ENCODE data around the gene ZNF394. TPM values are rescaled to one million over a fixed set of nuclear protein-coding genes. Genes with fewer than 3 reads are reported as not detected.
"Not testable (repeated sequence)": the region's sequence is repeated elsewhere in the genome, so short reads cannot be mapped to it uniquely, and the experiment has no call there.

Gene ZNF394
- polyA plus RNA-seq, 1 donor: 22.9 TPM

GRCh38 chr7:99531354-99531765, 31.3 kb upstream of the ZNF394 start:
- H3K36me3 ChIP-seq (ENCODE audit: control insufficient read depth, insufficient read depth, low read length): peaks cover 37% of the 10 kb centered on the region
- no peak overlapping the region for H3K4me3 ChIP-seq (ENCODE audit: low read length)
- no peak for DNase-seq
- H3K27ac ChIP-seq (ENCODE audit: low read length): no peak overlapping the region
- peaks cover 38% of the 10 kb centered on the region for H3K9me3 ChIP-seq (ENCODE audit: control insufficient read depth, low read depth, low read length)
- no CpG with 5 or more reads among the region's 12 CpGs for WGBS (ENCODE audit: insufficient coverage, low lambda C conversion rate)
- no peaks in the 10 kb centered on the region for H3K27me3 ChIP-seq (ENCODE audit: control insufficient read depth, insufficient read depth, low read length)
- H3K4me1 ChIP-seq (ENCODE audit: control insufficient read depth, insufficient read depth, low read length): no peaks in the 10 kb centered on the region

GRCh38 chr7:99525713-99526440, 25.8 kb upstream of the ZNF394 start:
- Histone ChIP-seq H3K27me3 (ENCODE audit: control insufficient read depth, insufficient read depth, low read length) (no peaks in the 10 kb centered on the region), H3K4me1 (ENCODE audit: control insufficient read depth, insufficient read depth, low read length) (no peaks in the 10 kb centered on the region), H3K4me3 (ENCODE audit: low read length) (no peak overlapping the region), H3K36me3 (ENCODE audit: control insufficient read depth, insufficient read depth, low read length) (peaks cover 38% of the 10 kb centered on the region), H3K27ac (ENCODE audit: low read length) (no peak overlapping the region), H3K9me3 (ENCODE audit: control insufficient read depth, low read depth, low read length) (peaks cover 16% of the 10 kb centered on the region)
- DNase-seq: peak in 1 of 2 donors; percentile 8
- 100% methylated on average over 1 of the region's 21 CpGs for WGBS (ENCODE audit: insufficient coverage, low lambda C conversion rate)

- no peak for DNase-seq
- no peaks in the 10 kb centered on the region for H3K9me3 ChIP-seq (ENCODE audit: control insufficient read depth, low read depth, low read length)
- 100% methylated on average over 1 of the region's 3 CpGs for WGBS (ENCODE audit: insufficient coverage, low lambda C conversion rate)
- H3K27me3 ChIP-seq (ENCODE audit: control insufficient read depth, insufficient read depth, low read length): no peaks in the 10 kb centered on the region
- no peak overlapping the region for H3K27ac ChIP-seq (ENCODE audit: low read length)
- H3K4me3 ChIP-seq (ENCODE audit: low read length): no peak overlapping the region
- H3K4me1 ChIP-seq (ENCODE audit: control insufficient read depth, insufficient read depth, low read length): no peaks in the 10 kb centered on the region
- peaks cover 38% of the 10 kb centered on the region for H3K36me3 ChIP-seq (ENCODE audit: control insufficient read depth, insufficient read depth, low read length)
These were observed 21.3 kb upstream of the ZNF394 start for GRCh38 chr7:99521399-99521798.

GRCh38 chr7:99514050-99514449, 14.0 kb upstream of the ZNF394 start:
- WGBS (ENCODE audit: insufficient coverage, low lambda C conversion rate): 100% methylated on average over 1 of the region's 1 CpG
- H3K27ac ChIP-seq (ENCODE audit: low read length): no peak overlapping the region
- peaks cover 25% of the 10 kb centered on the region for H3K36me3 ChIP-seq (ENCODE audit: control insufficient read depth, insufficient read depth, low read length)
- no peak overlapping the region for H3K4me3 ChIP-seq (ENCODE audit: low read length)
- DNase-seq: no peak
- H3K27me3 ChIP-seq (ENCODE audit: control insufficient read depth, insufficient read depth, low read length): no peaks in the 10 kb centered on the region
- no peaks in the 10 kb centered on the region for H3K4me1 ChIP-seq (ENCODE audit: control insufficient read depth, insufficient read depth, low read length)
- H3K9me3 ChIP-seq (ENCODE audit: control insufficient read depth, low read depth, low read length): no peaks in the 10 kb centered on the region

- H3K36me3 ChIP-seq (ENCODE audit: control insufficient read depth, insufficient read depth, low read length): no peaks in the 10 kb centered on the region
- no CpG with 5 or more reads among the region's 11 CpGs for WGBS (ENCODE audit: insufficient coverage, low lambda C conversion rate)
- peak overlapping the region; percentile 84 for H3K27ac ChIP-seq (ENCODE audit: low read length)
- no peaks in the 10 kb centered on the region for H3K9me3 ChIP-seq (ENCODE audit: control insufficient read depth, low read depth, low read length)
- H3K4me1 ChIP-seq (ENCODE audit: control insufficient read depth, insufficient read depth, low read length): peaks cover 13% of the 10 kb centered on the region
- no peak for DNase-seq
- H3K27me3 ChIP-seq (ENCODE audit: control insufficient read depth, insufficient read depth, low read length): no peaks in the 10 kb centered on the region
- H3K4me3 ChIP-seq (ENCODE audit: low read length): peak overlapping the region; percentile 82
These were observed 5.2 kb upstream of the ZNF394 start for GRCh38 chr7:99505324-99505662.

- H3K4me1 ChIP-seq (ENCODE audit: control insufficient read depth, insufficient read depth, low read length): peaks cover 13% of the 10 kb centered on the region
- H3K9me3 ChIP-seq (ENCODE audit: control insufficient read depth, low read depth, low read length): no peaks in the 10 kb centered on the region
- no CpG with 5 or more reads among the region's 53 CpGs for WGBS (ENCODE audit: insufficient coverage, low lambda C conversion rate)
- no peaks in the 10 kb centered on the region for H3K27me3 ChIP-seq (ENCODE audit: control insufficient read depth, insufficient read depth, low read length)
- peak within 1 kb of the TSS; percentile 84 for H3K27ac ChIP-seq (ENCODE audit: low read length)
- H3K36me3 ChIP-seq (ENCODE audit: control insufficient read depth, insufficient read depth, low read length): no peaks in the 10 kb centered on the region
- DNase-seq: peak; percentile 96 to 99
- peak within 1 kb of the TSS; percentile 82 for H3K4me3 ChIP-seq (ENCODE audit: low read length)
These were observed 4.7 kb upstream of the ZNF394 start, which contains the start of gene ZKSCAN5 for GRCh38 chr7:99504603-99505323. Gene ZKSCAN5, plus strand, starts transcription at chr7:99504662. Its CDS starts 1,383 bp downstream, at chr7:99506045.

- H3K4me1 ChIP-seq (ENCODE audit: control insufficient read depth, insufficient read depth, low read length): peaks cover 13% of the 10 kb centered on the region
- no peaks in the 10 kb centered on the region for H3K27me3 ChIP-seq (ENCODE audit: control insufficient read depth, insufficient read depth, low read length)
- DNase-seq: no peak
- H3K27ac ChIP-seq (ENCODE audit: low read length): peak overlapping the region; percentile 84
- H3K9me3 ChIP-seq (ENCODE audit: control insufficient read depth, low read depth, low read length): no peaks in the 10 kb centered on the region
- WGBS (ENCODE audit: insufficient coverage, low lambda C conversion rate): no CpG with 5 or more reads among the region's 19 CpGs
- peak overlapping the region; percentile 82 for H3K4me3 ChIP-seq (ENCODE audit: low read length)
- H3K36me3 ChIP-seq (ENCODE audit: control insufficient read depth, insufficient read depth, low read length): no peaks in the 10 kb centered on the region
These were observed 4.2 kb upstream of the ZNF394 start for GRCh38 chr7:99504281-99504602.

GRCh38 chr7:99501236-99501635, 1.2 kb upstream of the ZNF394 start:
- WGBS (ENCODE audit: insufficient coverage, low lambda C conversion rate): 100% methylated on average over 2 of the region's 12 CpGs

GRCh38 chr7:99500637-99501009, 542 bp upstream of the ZNF394 start:
- no peak for DNase-seq
- Histone ChIP-seq H3K4me1 (ENCODE audit: control insufficient read depth, insufficient read depth, low read length) (peaks cover 5% of the 10 kb centered on the region), H3K27me3 (ENCODE audit: control insufficient read depth, insufficient read depth, low read length) (no peaks in the 10 kb centered on the region), H3K9me3 (ENCODE audit: control insufficient read depth, low read depth, low read length) (peaks cover 4% of the 10 kb centered on the region), H3K36me3 (ENCODE audit: control insufficient read depth, insufficient read depth, low read length) (peaks cover 13% of the 10 kb centered on the region), H3K27ac (ENCODE audit: low read length) (peak overlapping the region; percentile 94), H3K4me3 (ENCODE audit: low read length) (peak overlapping the region; percentile 69)
- 13% methylated on average over 1 of the region's 16 CpGs for WGBS (ENCODE audit: insufficient coverage, low lambda C conversion rate)

More at GRCh38 chr7:99501236-99501635, 1.2 kb upstream of the ZNF394 start:
- H3K27ac ChIP-seq (ENCODE audit: low read length); DNase-seq; H3K9me3 ChIP-seq (ENCODE audit: control insufficient read depth, low read depth, low read length); H3K27me3 ChIP-seq (ENCODE audit: control insufficient read depth, insufficient read depth, low read length); H3K4me3 ChIP-seq (ENCODE audit: low read length): not testable (repeated sequence)
- Histone ChIP-seq H3K4me1 (ENCODE audit: control insufficient read depth, insufficient read depth, low read length) (peaks cover 11% of the 10 kb centered on the region), H3K36me3 (ENCODE audit: control insufficient read depth, insufficient read depth, low read length) (peaks cover 11% of the 10 kb centered on the region)

GRCh38 chr7:99499371-99499720, 735 bp downstream of the ZNF394 start:
- Histone ChIP-seq H3K27me3 (ENCODE audit: control insufficient read depth, insufficient read depth, low read length) (no peaks in the 10 kb centered on the region), H3K27ac (ENCODE audit: low read length) (peak overlapping the region; percentile 94), H3K4me1 (ENCODE audit: control insufficient read depth, insufficient read depth, low read length) (peaks cover 5% of the 10 kb centered on the region), H3K9me3 (ENCODE audit: control insufficient read depth, low read depth, low read length) (peaks cover 9% of the 10 kb centered on the region), H3K4me3 (ENCODE audit: low read length) (peak overlapping the region; percentile 69), H3K36me3 (ENCODE audit: control insufficient read depth, insufficient read depth, low read length) (peaks cover 21% of the 10 kb centered on the region)
- 0% methylated on average over 1 of the region's 14 CpGs for WGBS (ENCODE audit: insufficient coverage, low lambda C conversion rate)
- peak; percentile 20 to 60 for DNase-seq

All from large intestine (tissue), 3 donors.